Measurements from ENCODE around the gene PSMA1.

PSMA1 gene

GRCh38 chr11:14529321-14529720 is 9.1 kb upstream of the PSMA1 start:
- Histone ChIP-seq H3K79me2 (ENCODE audit: low read length) (no peaks in the 10 kb centered on the region), H3K36me3 (replicated peaks; ENCODE audit: insufficient read depth, low read length) (no peaks in the 10 kb centered on the region), H2AFZ (ENCODE audit: low read length) (no peak overlapping the region), H3F3A (ENCODE audit: insufficient read depth, low read length) (no peaks in the 10 kb centered on the region), H3K4me2 (ENCODE audit: low read depth, low read length) (no peak overlapping the region), H3K27me3 (replicated peaks; ENCODE audit: insufficient read depth, low read length) (no peaks in the 10 kb centered on the region), H3K9ac (ENCODE audit: low read length) (no peak overlapping the region), H3K27ac (ENCODE audit: low read length) (no peak overlapping the region), H4K20me1 (ENCODE audit: insufficient read depth, low read length) (no peaks in the 10 kb centered on the region), H3K4me3 (ENCODE audit: low read length) (no peak overlapping the region), H3K9me3 (replicated peaks; ENCODE audit: insufficient read depth, low read length) (no peaks in the 10 kb centered on the region), H3K4me1 (ENCODE audit: low read length) (no peaks in the 10 kb centered on the region), H3K9me2 (replicated peaks; ENCODE audit: insufficient read depth, low read length) (no peaks in the 10 kb centered on the region)
- no peak for DNase-seq
- TF ChIP-seq, protein P1, sequence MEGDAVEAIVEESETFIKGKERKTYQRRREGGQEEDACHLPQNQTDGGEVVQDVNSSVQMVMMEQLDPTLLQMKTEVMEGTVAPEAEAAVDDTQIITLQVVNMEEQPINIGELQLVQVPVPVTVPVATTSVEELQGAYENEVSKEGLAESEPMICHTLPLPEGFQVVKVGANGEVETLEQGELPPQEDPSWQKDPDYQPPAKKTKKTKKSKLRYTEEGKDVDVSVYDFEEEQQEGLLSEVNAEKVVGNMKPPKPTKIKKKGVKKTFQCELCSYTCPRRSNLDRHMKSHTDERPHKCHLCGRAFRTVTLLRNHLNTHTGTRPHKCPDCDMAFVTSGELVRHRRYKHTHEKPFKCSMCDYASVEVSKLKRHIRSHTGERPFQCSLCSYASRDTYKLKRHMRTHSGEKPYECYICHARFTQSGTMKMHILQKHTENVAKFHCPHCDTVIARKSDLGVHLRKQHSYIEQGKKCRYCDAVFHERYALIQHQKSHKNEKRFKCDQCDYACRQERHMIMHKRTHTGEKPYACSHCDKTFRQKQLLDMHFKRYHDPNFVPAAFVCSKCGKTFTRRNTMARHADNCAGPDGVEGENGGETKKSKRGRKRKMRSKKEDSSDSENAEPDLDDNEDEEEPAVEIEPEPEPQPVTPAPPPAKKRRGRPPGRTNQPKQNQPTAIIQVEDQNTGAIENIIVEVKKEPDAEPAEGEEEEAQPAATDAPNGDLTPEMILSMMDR (IDR thresholded peaks at IDR 0.05; ENCODE audit: low read length), result no peak
- TF ChIP-seq EZH2phosphoT487 (IDR thresholded peaks at IDR 0.05; ENCODE audit: low read length), result no peak
- no peak for TF ChIP-seq EZH2 (optimal IDR thresholded peaks at IDR 0.05; ENCODE audit: low read depth, low read length)

DNA sequence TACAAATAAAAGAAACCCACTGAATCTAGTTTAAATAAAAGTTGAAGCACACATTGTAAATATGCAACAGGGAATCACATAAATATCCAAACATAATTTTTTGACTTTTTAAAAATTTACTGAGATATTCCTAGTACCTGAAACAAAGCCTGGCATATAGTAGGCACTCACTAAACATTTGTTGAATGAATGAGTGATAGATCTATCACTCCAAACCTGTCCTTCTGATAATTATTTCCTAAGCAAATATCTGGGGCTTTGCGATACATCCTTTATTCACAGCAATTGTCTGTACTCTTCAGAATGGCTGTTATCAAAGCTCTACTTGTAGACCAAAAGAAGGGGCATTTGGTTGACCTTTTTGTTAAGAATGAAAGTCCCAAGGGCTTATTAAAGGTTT is 2.6 kb upstream of the PSMA1 start:
- H4K20me1 ChIP-seq (ENCODE audit: insufficient read depth, low read length), result no peaks in the 10 kb centered on the region
- TF ChIP-seq EZH2 (optimal IDR thresholded peaks at IDR 0.05; ENCODE audit: low read depth, low read length) (no peak), EZH2phosphoT487 (IDR thresholded peaks at IDR 0.05; ENCODE audit: low read length) (no peak)
- TF ChIP-seq, protein P1 (IDR thresholded peaks at IDR 0.05; ENCODE audit: low read length), result no peak
- peaks cover 24% of the 10 kb centered on the region for H3K79me2 ChIP-seq (ENCODE audit: low read length)
- no peak for DNase-seq
- H3K27ac ChIP-seq (ENCODE audit: low read length), result no peak overlapping the region
- no peaks in the 10 kb centered on the region for H3K36me3 ChIP-seq (replicated peaks; ENCODE audit: insufficient read depth, low read length)
- no peaks in the 10 kb centered on the region for H3K27me3 ChIP-seq (replicated peaks; ENCODE audit: insufficient read depth, low read length)
- H3K4me2 ChIP-seq (ENCODE audit: low read depth, low read length), result no peak overlapping the region
- H3K4me1 ChIP-seq (ENCODE audit: low read length), result no peaks in the 10 kb centered on the region
- no peaks in the 10 kb centered on the region for H3K9me3 ChIP-seq (replicated peaks; ENCODE audit: insufficient read depth, low read length)
- no peak overlapping the region for H2AFZ ChIP-seq (ENCODE audit: low read length)
- H3K9ac ChIP-seq (ENCODE audit: low read length), result no peak overlapping the region
- peaks cover 7% of the 10 kb centered on the region for H3F3A ChIP-seq (ENCODE audit: insufficient read depth, low read length)
- H3K4me3 ChIP-seq (ENCODE audit: low read length), result no peak overlapping the region
- no peaks in the 10 kb centered on the region for H3K9me2 ChIP-seq (replicated peaks; ENCODE audit: insufficient read depth, low read length)

DNA sequence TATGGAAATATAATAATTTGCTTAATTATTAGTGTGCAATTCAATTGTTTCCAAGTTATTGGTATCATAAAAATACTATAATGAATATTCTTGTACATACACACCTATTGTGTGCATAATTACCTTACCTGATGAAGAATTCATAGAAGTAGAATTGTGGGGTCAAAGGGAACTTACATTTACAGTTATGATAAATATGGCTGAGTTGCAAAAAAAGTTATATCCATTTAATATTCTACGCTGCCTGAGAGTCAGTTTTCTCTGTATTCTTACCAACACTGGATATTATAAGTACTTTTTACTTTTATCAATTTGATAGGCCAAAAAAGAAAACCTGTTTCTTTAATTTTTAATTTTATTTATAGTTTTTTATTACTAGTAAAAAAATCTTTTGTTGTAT is 2.1 kb upstream of the PSMA1 start:
- H2AFZ ChIP-seq (ENCODE audit: low read length), result no peak overlapping the region
- no peaks in the 10 kb centered on the region for H4K20me1 ChIP-seq (ENCODE audit: insufficient read depth, low read length)
- TF ChIP-seq, protein P1 (IDR thresholded peaks at IDR 0.05; ENCODE audit: low read length), result no peak
- TF ChIP-seq EZH2 (optimal IDR thresholded peaks at IDR 0.05; ENCODE audit: low read depth, low read length) (no peak), EZH2phosphoT487 (IDR thresholded peaks at IDR 0.05; ENCODE audit: low read length) (no peak)
- H3F3A ChIP-seq (ENCODE audit: insufficient read depth, low read length), result peaks cover 7% of the 10 kb centered on the region
- no peaks in the 10 kb centered on the region for H3K9me2 ChIP-seq (replicated peaks; ENCODE audit: insufficient read depth, low read length)
- H3K27ac ChIP-seq (ENCODE audit: low read length), result no peak overlapping the region
- no peaks in the 10 kb centered on the region for H3K9me3 ChIP-seq (replicated peaks; ENCODE audit: insufficient read depth, low read length)
- peaks cover 2% of the 10 kb centered on the region for H3K36me3 ChIP-seq (replicated peaks; ENCODE audit: insufficient read depth, low read length)
- DNase-seq, result no peak
- no peak overlapping the region for H3K4me2 ChIP-seq (ENCODE audit: low read depth, low read length)
- H3K4me3 ChIP-seq (ENCODE audit: low read length), result no peak overlapping the region
- H3K4me1 ChIP-seq (ENCODE audit: low read length), result no peaks in the 10 kb centered on the region
- H3K79me2 ChIP-seq (ENCODE audit: low read length), result peaks cover 30% of the 10 kb centered on the region
- no peak overlapping the region for H3K9ac ChIP-seq (ENCODE audit: low read length)
- H3K27me3 ChIP-seq (replicated peaks; ENCODE audit: insufficient read depth, low read length), result no peaks in the 10 kb centered on the region
